ENCODE measurements around the gene DCAF15. TPM values are rescaled to one million over a fixed set of nuclear protein-coding genes. Genes with fewer than 3 reads are reported as not detected.

Gene DCAF15
- total RNA-seq, 3 donors from 2014 or later (not counting 1 experiment from before 2014, with no cell fraction given): 121 to 149 (median 124) TPM

GRCh38 chr19:13995878-13996765 lies 43.8 kb downstream of the DCAF15 start:
- intact Hi-C loops (cut with micrococcal nuclease): no loop called here
- TF ChIP-seq CTCF (IDR thresholded peaks at IDR 0.05): no peak
- Mint-ChIP-seq H3K4me3 (no peak overlapping the region), H3K27me3 (ENCODE audit: low read depth in 2 of 2) (no peaks in the 10 kb centered on the region), H3K9me3 (no peaks in the 10 kb centered on the region), H3K4me1 (peaks cover 0 to 7% of the 10 kb centered on the region in 2 donors), H3K27ac (no peak overlapping the region), H3K36me3 (no peaks in the 10 kb centered on the region)
- peaks cover 8% of the 10 kb centered on the region for H3K4me1 ChIP-seq (ENCODE audit: control insufficient read depth, insufficient read depth, low read length)
- peaks cover 9% of the 10 kb centered on the region for H3K9me3 ChIP-seq (ENCODE audit: control insufficient read depth, insufficient read depth, low read length)
- DNase-seq: no peak
- peaks cover 12% of the 10 kb centered on the region for H3K36me3 ChIP-seq (ENCODE audit: control insufficient read depth, insufficient read depth, low read length)
- no peak for ATAC-seq
- 97% methylated on average over 12 of the region's 14 CpGs for WGBS (ENCODE audit: insufficient coverage)
- H3K4me3 ChIP-seq (ENCODE audit: low read length): no peak overlapping the region
- no peak overlapping the region for H3K27ac ChIP-seq (ENCODE audit: low read length)
- H3K27me3 ChIP-seq (ENCODE audit: control insufficient read depth, insufficient read depth, low read length): no peaks in the 10 kb centered on the region

- Mint-ChIP-seq H3K27me3 (ENCODE audit: low read depth in 2 of 2) (no peaks in the 10 kb centered on the region), H3K36me3 (no peaks in the 10 kb centered on the region), H3K9me3 (no peaks in the 10 kb centered on the region), H3K4me1 (peaks cover 1 to 12% of the 10 kb centered on the region in 2 donors), H3K27ac (no peak overlapping the region), H3K4me3 (no peak overlapping the region)
- intact Hi-C loops (cut with micrococcal nuclease): no loop called here
- no peak overlapping the region for H3K27ac ChIP-seq (ENCODE audit: low read length)
- no peak for ATAC-seq
- TF ChIP-seq CTCF (IDR thresholded peaks at IDR 0.05): no peak
- H3K9me3 ChIP-seq (ENCODE audit: control insufficient read depth, insufficient read depth, low read length): peaks cover 9% of the 10 kb centered on the region
- peaks cover 18% of the 10 kb centered on the region for H3K4me1 ChIP-seq (ENCODE audit: control insufficient read depth, insufficient read depth, low read length)
- H3K36me3 ChIP-seq (ENCODE audit: control insufficient read depth, insufficient read depth, low read length): peaks cover 9% of the 10 kb centered on the region
- H3K27me3 ChIP-seq (ENCODE audit: control insufficient read depth, insufficient read depth, low read length): no peaks in the 10 kb centered on the region
- no peak overlapping the region for H3K4me3 ChIP-seq (ENCODE audit: low read length)
- WGBS (ENCODE audit: insufficient coverage): 97% methylated on average over 22 of the region's 22 CpGs
- no peak for DNase-seq
Observed at GRCh38 chr19:13996928-13997630, 44.8 kb downstream of the DCAF15 start.

- Mint-ChIP-seq H3K9me3 (no peaks in the 10 kb centered on the region), H3K4me3 (no peak overlapping the region), H3K36me3 (no peaks in the 10 kb centered on the region), H3K4me1 (peaks cover 6 to 14% of the 10 kb centered on the region in 2 donors), H3K27me3 (ENCODE audit: low read depth in 2 of 2) (no peaks in the 10 kb centered on the region), H3K27ac (no peak overlapping the region)
- no peak for ATAC-seq
- Histone ChIP-seq H3K27me3 (ENCODE audit: control insufficient read depth, insufficient read depth, low read length) (no peaks in the 10 kb centered on the region), H3K36me3 (ENCODE audit: control insufficient read depth, insufficient read depth, low read length) (peaks cover 6% of the 10 kb centered on the region), H3K4me1 (ENCODE audit: control insufficient read depth, insufficient read depth, low read length) (peaks cover 23% of the 10 kb centered on the region), H3K4me3 (ENCODE audit: low read length) (no peak overlapping the region), H3K9me3 (ENCODE audit: control insufficient read depth, insufficient read depth, low read length) (peaks cover 9% of the 10 kb centered on the region), H3K27ac (ENCODE audit: low read length) (no peak overlapping the region)
- intact Hi-C loops (cut with micrococcal nuclease): no loop called here
- TF ChIP-seq CTCF (IDR thresholded peaks at IDR 0.05): no peak
- no peak for DNase-seq
- WGBS (ENCODE audit: insufficient coverage): 96% methylated on average over 6 of the region's 6 CpGs
Observed at GRCh38 chr19:13997631-13997962, 45.3 kb downstream of the DCAF15 start.
